Lower lobe of right lung (tissue), 2 donors: ENCODE results near the gene PGA4. TPM values are rescaled to one million over a fixed set of nuclear protein-coding genes. Genes with fewer than 3 reads are reported as not detected.
"Not testable (repeated sequence)": the region's sequence is repeated elsewhere in the genome, so short reads cannot be mapped to it uniquely, and the experiment has no call there.

Experiments
- ATAC-seq, 2 donors: fragments of 200-7000 bp; cut with Tn5 transposase; one replicate each; pipeline ENCODE4 v1.9.1; 2020 to 2022; ENCODE audit warnings: mild to moderate bottlenecking in 2 of 2, moderate library complexity in 2 of 2
- DNase-seq: peaks from one replicate; pipeline ENCODE4 v3.0.0-alpha.2; 2020
- H3K27ac ChIP-seq: fragments of 200-600 bp; one replicate; pipeline ENCODE4 v1.8.0; 2022
- H3K27me3 ChIP-seq: fragments of 200-600 bp; one replicate; pipeline ENCODE4 v1.8.0; 2022; ENCODE audit warnings: low read depth
- H3K36me3 ChIP-seq: fragments of 200-600 bp; one replicate; pipeline ENCODE4 v1.8.0; 2022; ENCODE audit warnings: mild to moderate bottlenecking
- H3K4me1 ChIP-seq: fragments of 200-600 bp; one replicate; pipeline ENCODE4 v1.8.0; 2022
- H3K4me3 ChIP-seq: fragments of 200-600 bp; one replicate; pipeline ENCODE4 v1.8.0; 2022; ENCODE audit warnings: mild to moderate bottlenecking
- H3K9me3 ChIP-seq: fragments of 200-600 bp; one replicate; pipeline ENCODE4 v1.8.0; 2022
- CTCF ChIP-seq: fragments of 200-600 bp; IDR thresholded peaks from one replicate; pipeline ENCODE4 v1.8.0; 2022; ENCODE audit warnings: antibody characterized with exemption, mild to moderate bottlenecking
- intact Hi-C: fragments of 100-400 bp; cut with DNase I; formaldehyde crosslinking; loops from one replicate; pipeline ENCODE4 v1.11.0; 2022
- total RNA-seq: library from RNA; stranded (reverse); fragmentation: NEBNext Ultra II Directional; extraction: Animal tissue kit (Norgen Biotek cat#: 25700); gene quantifications from one replicate; pipeline ENCODE4 v1.2.1, GENCODE V29; 2021
- donor health status: DM: no; HTN: yes; CAD: no; lungs with severe emphysema.

The PGA4 gene
- total RNA-seq, 1 donor from 2014 or later: 0.83 TPM

DNA sequence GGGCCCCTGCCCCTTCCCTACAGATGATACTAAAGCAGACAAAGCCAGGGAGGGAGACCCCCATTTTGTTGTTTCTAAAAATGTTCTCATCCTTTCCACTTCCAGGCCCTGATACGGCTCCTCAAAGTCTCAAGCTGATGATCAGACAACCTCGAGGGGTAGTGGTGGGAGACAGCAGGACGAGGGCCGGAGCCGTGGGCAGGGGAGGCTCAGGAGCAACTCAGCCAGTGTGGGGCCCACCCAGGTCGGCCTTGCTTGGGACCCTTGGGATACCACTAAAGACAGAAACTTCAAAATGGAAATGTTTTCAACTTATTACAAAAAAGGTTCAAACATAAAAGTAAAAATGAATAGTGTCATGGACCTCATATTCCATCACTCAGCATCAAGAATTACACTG, 45.7 kb upstream of the PGA4 start:
- Histone ChIP-seq H3K4me3 (no peak overlapping the region), H3K4me1 (peaks cover 13% of the 10 kb centered on the region), H3K27ac (no peak overlapping the region), H3K27me3 (no peaks in the 10 kb centered on the region), H3K9me3 (peaks cover 4% of the 10 kb centered on the region), H3K36me3 (no peaks in the 10 kb centered on the region)
- intact Hi-C loops: no loop called here
- no peak for TF ChIP-seq CTCF
- ATAC-seq (no peak), DNase-seq (no peak)

- not testable (repeated sequence) for ATAC-seq, DNase-seq
Observed at GRCh38 chr11:61180205-61180604, 41.9 kb upstream of the PGA4 start.

GRCh38 chr11:61181489-61181888, 40.7 kb upstream of the PGA4 start:
- Histone ChIP-seq H3K4me3 (no peak overlapping the region), H3K4me1 (no peaks in the 10 kb centered on the region), H3K36me3 (no peaks in the 10 kb centered on the region), H3K27ac (no peak overlapping the region), H3K9me3 (no peaks in the 10 kb centered on the region), H3K27me3 (no peaks in the 10 kb centered on the region)
- no peak for DNase-seq
- TF ChIP-seq CTCF: no peak
- no peak for ATAC-seq
- intact Hi-C loops: no loop called here

More at GRCh38 chr11:61180205-61180604, 41.9 kb upstream of the PGA4 start:
- H3K4me3 ChIP-seq, H3K4me1 ChIP-seq, H3K9me3 ChIP-seq, H3K36me3 ChIP-seq, intact Hi-C loops, H3K27ac ChIP-seq, H3K27me3 ChIP-seq: not testable (repeated sequence)

GRCh38 chr11:61183645-61184044, 38.5 kb upstream of the PGA4 start:
- intact Hi-C loops: no loop called here
- Histone ChIP-seq H3K36me3 (no peaks in the 10 kb centered on the region), H3K4me1 (no peaks in the 10 kb centered on the region), H3K27ac (no peak overlapping the region), H3K27me3 (no peaks in the 10 kb centered on the region), H3K9me3 (no peaks in the 10 kb centered on the region), H3K4me3 (no peak overlapping the region)
- no peak for DNase-seq
- TF ChIP-seq CTCF: no peak
- no peak for ATAC-seq

DNA sequence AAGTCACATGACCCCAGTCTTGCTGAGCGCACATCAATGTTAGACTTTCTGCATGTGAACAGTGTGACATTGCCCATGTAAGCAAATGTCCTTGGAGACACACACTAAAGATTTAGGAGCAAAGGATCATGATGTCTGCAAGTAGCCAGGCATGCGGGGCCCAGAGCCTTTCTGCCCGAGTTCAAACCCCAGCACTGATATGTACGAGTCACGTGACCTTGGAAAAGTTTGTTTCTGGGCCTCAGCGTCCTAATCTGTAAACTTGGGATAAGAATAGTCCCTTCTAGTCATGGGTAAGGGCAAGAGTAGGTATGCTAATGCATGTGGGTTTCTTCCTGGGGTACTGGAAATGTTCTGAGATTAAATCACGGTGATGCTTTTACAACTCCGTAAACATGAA, 35.6 kb upstream of the PGA4 start:
- no peak for DNase-seq
- TF ChIP-seq CTCF: no peak
- intact Hi-C loops: no loop called here
- Histone ChIP-seq H3K27me3 (peaks cover 10% of the 10 kb centered on the region), H3K27ac (no peak overlapping the region), H3K4me3 (no peak overlapping the region), H3K4me1 (no peaks in the 10 kb centered on the region), H3K36me3 (no peaks in the 10 kb centered on the region), H3K9me3 (no peaks in the 10 kb centered on the region)
- no peak for ATAC-seq

- ATAC-seq (peak; percentile 88 to 92), DNase-seq (peak; percentile 76)
Observed at GRCh38 chr11:61187505-61188130, 34.5 kb upstream of the PGA4 start.

More at GRCh38 chr11:61187505-61188130, 34.5 kb upstream of the PGA4 start:
- no peaks in the 10 kb centered on the region for H3K4me1 ChIP-seq
- TF ChIP-seq CTCF: peak; percentile 91
- no peaks in the 10 kb centered on the region for H3K9me3 ChIP-seq
- intact Hi-C loops: no loop called here
- H3K27me3 ChIP-seq: peaks cover 16% of the 10 kb centered on the region
- H3K36me3 ChIP-seq: no peaks in the 10 kb centered on the region
- no peak overlapping the region for H3K27ac ChIP-seq
- H3K4me3 ChIP-seq: no peak overlapping the region
